GM23338 (cell line): ENCODE measurements around the gene APH1B. TPM values are rescaled to one million over a fixed set of nuclear protein-coding genes. Genes with fewer than 3 reads are reported as not detected.

Source experiments
- ATAC-seq: fragments of 200-7000 bp; cut with Tn5 transposase; 3 replicates; pipeline ENCODE4 v1.9.1; 2020
- DNase-seq: peaks from one replicate; pipeline ENCODE4 v3.0.0-alpha.2; 2015; ENCODE audit warnings: low spot score
- H2AFZ ChIP-seq: fragments of 200-600 bp; sonication (generic); 2 replicates; pipeline ENCODE4 v1.8.0; 2016; ENCODE audit warnings: antibody characterized with exemption, mild to moderate bottlenecking, moderate library complexity
- H3F3A ChIP-seq: fragments of 200-600 bp; sonication (generic); replicated peaks from 2 replicates; pipeline ENCODE4 v1.8.0; 2017; ENCODE audit warnings: antibody characterized with exemption, mixed run types, low read depth
- H3K27ac ChIP-seq: fragments of 200-600 bp; sonication (generic); 2 replicates; pipeline ENCODE4 v1.6.1; 2016; ENCODE audit warnings: low read depth
- H3K27me3 ChIP-seq: fragments of 200-600 bp; sonication (generic); 2 replicates; pipeline ENCODE4 v1.8.0; 2016; ENCODE audit warnings: mild to moderate bottlenecking, mixed run types, moderate library complexity; ENCODE audit not compliant: insufficient read depth
- H3K36me3 ChIP-seq: fragments of 200-600 bp; sonication (generic); 2 replicates; pipeline ENCODE4 v1.8.0; 2016; ENCODE audit warnings: mild to moderate bottlenecking; ENCODE audit not compliant: insufficient read depth
- H3K4me1 ChIP-seq: fragments of 200-600 bp; sonication (generic); 2 replicates; pipeline ENCODE4 v1.8.0; 2016; ENCODE audit warnings: mild to moderate bottlenecking, moderate library complexity; ENCODE audit not compliant: insufficient read depth
- H3K4me2 ChIP-seq: fragments of 200-600 bp; sonication (generic); 2 replicates; pipeline ENCODE4 v1.7.1; 2017; ENCODE audit warnings: mixed run types
- H3K4me3 ChIP-seq: fragments of 200-600 bp; sonication (generic); 2 replicates; pipeline ENCODE4 v1.6.1; 2016; ENCODE audit warnings: mixed run types
- H3K79me2 ChIP-seq: fragments of 200-600 bp; sonication (generic); replicated peaks from 2 replicates; pipeline ENCODE4 v1.8.0; 2017; ENCODE audit warnings: mild to moderate bottlenecking; ENCODE audit not compliant: insufficient read depth
- H3K9me2 ChIP-seq: fragments of 200-600 bp; sonication (generic); 2 replicates; pipeline ENCODE4 v1.8.0; 2017; ENCODE audit not compliant: insufficient read depth
- H4K20me1 ChIP-seq: fragments of 200-600 bp; sonication (generic); replicated peaks from 2 replicates; pipeline ENCODE4 v1.8.0; 2017; ENCODE audit warnings: mild to moderate bottlenecking; ENCODE audit not compliant: insufficient read depth
- H3K27ac Mint-ChIP-seq: 2 replicates; pipeline ENCODE4 v1.8.0; 2020; ENCODE audit warnings: inconsistent platforms, mild to moderate bottlenecking, moderate library complexity, mixed read lengths
- H3K27me3 Mint-ChIP-seq: 3 replicates; pipeline ENCODE4 v1.8.0; 2022; ENCODE audit warnings: low read depth, mild to moderate bottlenecking, moderate library complexity, mixed read lengths, inconsistent platforms; ENCODE audit not compliant: insufficient read depth, poor library complexity
- H3K36me3 Mint-ChIP-seq: 3 replicates; pipeline ENCODE4 v1.8.0; 2021; ENCODE audit warnings: low read depth, mild to moderate bottlenecking, inconsistent platforms, moderate library complexity, mixed read lengths
- H3K4me1 Mint-ChIP-seq: 3 replicates; pipeline ENCODE4 v1.8.0; 2020; ENCODE audit warnings: mild to moderate bottlenecking, inconsistent platforms, mixed read lengths
- H3K4me3 Mint-ChIP-seq: 3 replicates; pipeline ENCODE4 v1.8.0; 2021; ENCODE audit warnings: moderate library complexity, mild to moderate bottlenecking, inconsistent platforms, mixed read lengths
- H3K9me3 Mint-ChIP-seq: 3 replicates; pipeline ENCODE4 v1.8.0; 2020; ENCODE audit warnings: moderate library complexity, mild to moderate bottlenecking, inconsistent platforms, mixed read lengths
- CREB1 ChIP-seq: fragments of 250-450 bp; sonication (Bioruptor Pico); IDR thresholded peaks from 2 replicates; pipeline ENCODE4 v1.5.0; 2020; ENCODE audit warnings: low read depth, mild to moderate bottlenecking, moderate library complexity
- EZH2 ChIP-seq: fragments of 200-600 bp; sonication (generic); IDR thresholded peaks from one replicate; pipeline ENCODE4 v1.8.0; 2017; ENCODE audit warnings: antibody characterized with exemption, mild to moderate bottlenecking, low read depth; ENCODE audit not compliant: unreplicated experiment
- EZH2phosphoT487 ChIP-seq: fragments of 200-600 bp; sonication (generic); IDR thresholded peaks from one replicate; pipeline ENCODE4 v1.8.1; 2018; ENCODE audit warnings: antibody characterized with exemption; ENCODE audit not compliant: unreplicated experiment
- JUNB ChIP-seq: IDR thresholded peaks from one replicate; pipeline ENCODE4 v1.6.1; 2016; ENCODE audit warnings: antibody characterized with exemption; ENCODE audit not compliant: unreplicated experiment
- NANOG ChIP-seq: IDR thresholded peaks from 2 replicates; pipeline ENCODE4 v1.6.1; 2016; ENCODE audit warnings: antibody characterized with exemption, borderline replicate concordance
- POLR2AphosphoS5 ChIP-seq: IDR thresholded peaks from 2 replicates; pipeline ENCODE4 v1.6.1; 2016; ENCODE audit warnings: antibody characterized with exemption, low read depth
- STAT1 ChIP-seq: IDR thresholded peaks from one replicate; pipeline ENCODE4 v1.6.1; 2016; ENCODE audit warnings: antibody characterized with exemption; ENCODE audit not compliant: unreplicated experiment
- ZNF462 ChIP-seq: fragments of 250-450 bp; sonication (Bioruptor Pico); IDR thresholded peaks from 2 replicates; pipeline ENCODE4 v1.5.0; 2020; ENCODE audit warnings: mild to moderate bottlenecking, moderate library complexity
- polyA plus RNA-seq: library from polyadenylated mRNA; unstranded; fragments of >200 nt; fragmentation: Nextera tagmentation; extraction: Ambion mirVana; gene quantifications from 2 replicates; pipeline ENCODE4 v1.2.1, GENCODE V29; 2016
- total RNA-seq: library from RNA; depleted of rRNA; stranded (reverse); fragments of >200 nt; shearing (Covaris generic); gene quantifications from 2 replicates; pipeline ENCODE4 v1.2.3, GENCODE V29; 2014
- TF ChIP-seq, protein P1 (sequence below): IDR thresholded peaks from one replicate; pipeline ENCODE4 v1.6.1; 2018; ENCODE audit warnings: antibody characterized with exemption; ENCODE audit not compliant: unreplicated experiment
- TF ChIP-seq, protein P2 (sequence below), 2 experiments: fragments of 200-600 bp in 1 of 2; sonication (generic) in 1 of 2; conservative IDR thresholded peaks; 2 replicates each; pipeline versions ENCODE4 v1.5.1 to v1.6.1; 2016 to 2017; ENCODE audit warnings: antibody characterized with exemption in 2 of 2, low read depth in 2 of 2, mild to moderate bottlenecking in 2 of 2, moderate library complexity in 1 of 2
- TF ChIP-seq, protein P3 (sequence below): IDR thresholded peaks from 2 replicates; pipeline ENCODE4 v1.6.1; 2016; ENCODE audit warnings: antibody characterized with exemption

APH1B gene
- total and polyA plus RNA-seq, 2 experiments from 2014 or later: 14.3 to 24.4 TPM

- TF ChIP-seq, protein P1, sequence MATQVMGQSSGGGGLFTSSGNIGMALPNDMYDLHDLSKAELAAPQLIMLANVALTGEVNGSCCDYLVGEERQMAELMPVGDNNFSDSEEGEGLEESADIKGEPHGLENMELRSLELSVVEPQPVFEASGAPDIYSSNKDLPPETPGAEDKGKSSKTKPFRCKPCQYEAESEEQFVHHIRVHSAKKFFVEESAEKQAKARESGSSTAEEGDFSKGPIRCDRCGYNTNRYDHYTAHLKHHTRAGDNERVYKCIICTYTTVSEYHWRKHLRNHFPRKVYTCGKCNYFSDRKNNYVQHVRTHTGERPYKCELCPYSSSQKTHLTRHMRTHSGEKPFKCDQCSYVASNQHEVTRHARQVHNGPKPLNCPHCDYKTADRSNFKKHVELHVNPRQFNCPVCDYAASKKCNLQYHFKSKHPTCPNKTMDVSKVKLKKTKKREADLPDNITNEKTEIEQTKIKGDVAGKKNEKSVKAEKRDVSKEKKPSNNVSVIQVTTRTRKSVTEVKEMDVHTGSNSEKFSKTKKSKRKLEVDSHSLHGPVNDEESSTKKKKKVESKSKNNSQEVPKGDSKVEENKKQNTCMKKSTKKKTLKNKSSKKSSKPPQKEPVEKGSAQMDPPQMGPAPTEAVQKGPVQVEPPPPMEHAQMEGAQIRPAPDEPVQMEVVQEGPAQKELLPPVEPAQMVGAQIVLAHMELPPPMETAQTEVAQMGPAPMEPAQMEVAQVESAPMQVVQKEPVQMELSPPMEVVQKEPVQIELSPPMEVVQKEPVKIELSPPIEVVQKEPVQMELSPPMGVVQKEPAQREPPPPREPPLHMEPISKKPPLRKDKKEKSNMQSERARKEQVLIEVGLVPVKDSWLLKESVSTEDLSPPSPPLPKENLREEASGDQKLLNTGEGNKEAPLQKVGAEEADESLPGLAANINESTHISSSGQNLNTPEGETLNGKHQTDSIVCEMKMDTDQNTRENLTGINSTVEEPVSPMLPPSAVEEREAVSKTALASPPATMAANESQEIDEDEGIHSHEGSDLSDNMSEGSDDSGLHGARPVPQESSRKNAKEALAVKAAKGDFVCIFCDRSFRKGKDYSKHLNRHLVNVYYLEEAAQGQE: no peak
- no peak for TF ChIP-seq EZH2
- TF ChIP-seq POLR2AphosphoS5: no peak
- no peak for TF ChIP-seq JUNB
- TF ChIP-seq EZH2phosphoT487: no peak
- TF ChIP-seq CREB1 (CRISPR knock-in tag): no peak
- TF ChIP-seq, protein P2, sequence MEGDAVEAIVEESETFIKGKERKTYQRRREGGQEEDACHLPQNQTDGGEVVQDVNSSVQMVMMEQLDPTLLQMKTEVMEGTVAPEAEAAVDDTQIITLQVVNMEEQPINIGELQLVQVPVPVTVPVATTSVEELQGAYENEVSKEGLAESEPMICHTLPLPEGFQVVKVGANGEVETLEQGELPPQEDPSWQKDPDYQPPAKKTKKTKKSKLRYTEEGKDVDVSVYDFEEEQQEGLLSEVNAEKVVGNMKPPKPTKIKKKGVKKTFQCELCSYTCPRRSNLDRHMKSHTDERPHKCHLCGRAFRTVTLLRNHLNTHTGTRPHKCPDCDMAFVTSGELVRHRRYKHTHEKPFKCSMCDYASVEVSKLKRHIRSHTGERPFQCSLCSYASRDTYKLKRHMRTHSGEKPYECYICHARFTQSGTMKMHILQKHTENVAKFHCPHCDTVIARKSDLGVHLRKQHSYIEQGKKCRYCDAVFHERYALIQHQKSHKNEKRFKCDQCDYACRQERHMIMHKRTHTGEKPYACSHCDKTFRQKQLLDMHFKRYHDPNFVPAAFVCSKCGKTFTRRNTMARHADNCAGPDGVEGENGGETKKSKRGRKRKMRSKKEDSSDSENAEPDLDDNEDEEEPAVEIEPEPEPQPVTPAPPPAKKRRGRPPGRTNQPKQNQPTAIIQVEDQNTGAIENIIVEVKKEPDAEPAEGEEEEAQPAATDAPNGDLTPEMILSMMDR (conservative IDR thresholded peaks at IDR 0.05; ENCODE audit: low read depth in 2 of 2): no peak
These were observed 33.0 kb upstream of the APH1B start (continued) for GRCh38 chr15:63244399-63244798.

- H3K4me3 Mint-ChIP-seq: no peak overlapping the region
- TF ChIP-seq CREB1 (CRISPR knock-in tag) (no peak), EZH2phosphoT487 (no peak), NANOG (no peak), JUNB (no peak), ZNF462 (no peak), STAT1 (no peak)
- TF ChIP-seq, protein P3, sequence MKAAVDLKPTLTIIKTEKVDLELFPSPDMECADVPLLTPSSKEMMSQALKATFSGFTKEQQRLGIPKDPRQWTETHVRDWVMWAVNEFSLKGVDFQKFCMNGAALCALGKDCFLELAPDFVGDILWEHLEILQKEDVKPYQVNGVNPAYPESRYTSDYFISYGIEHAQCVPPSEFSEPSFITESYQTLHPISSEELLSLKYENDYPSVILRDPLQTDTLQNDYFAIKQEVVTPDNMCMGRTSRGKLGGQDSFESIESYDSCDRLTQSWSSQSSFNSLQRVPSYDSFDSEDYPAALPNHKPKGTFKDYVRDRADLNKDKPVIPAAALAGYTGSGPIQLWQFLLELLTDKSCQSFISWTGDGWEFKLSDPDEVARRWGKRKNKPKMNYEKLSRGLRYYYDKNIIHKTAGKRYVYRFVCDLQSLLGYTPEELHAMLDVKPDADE: no peak
These were observed 32.3 kb upstream of the APH1B start for GRCh38 chr15:63244976-63245645.

More at GRCh38 chr15:63244976-63245645, 32.3 kb upstream of the APH1B start:
- H3F3A ChIP-seq: no peaks in the 10 kb centered on the region
- Mint-ChIP-seq H3K4me1 (no peaks in the 10 kb centered on the region), H3K9me3 (peaks cover 21% of the 10 kb centered on the region), H3K27me3 (peaks cover 4% of the 10 kb centered on the region), H3K36me3 (peaks cover 41% of the 10 kb centered on the region), H3K27ac (no peak overlapping the region)
- no peak overlapping the region for H3K4me3 ChIP-seq
- no peaks in the 10 kb centered on the region; the same call in 1 of the 2 replicates for H3K36me3 ChIP-seq
- H3K27me3 ChIP-seq: no peaks in the 10 kb centered on the region
- DNase-seq: no peak
- H3K4me1 ChIP-seq: no peaks in the 10 kb centered on the region
- no peak overlapping the region for H3K27ac ChIP-seq
- H3K4me2 ChIP-seq: no peak overlapping the region
- H3K9me2 ChIP-seq: no peaks in the 10 kb centered on the region
- H3K79me2 ChIP-seq: peaks cover 12% of the 10 kb centered on the region
- H2AFZ ChIP-seq: no peak overlapping the region
- no peaks in the 10 kb centered on the region for H4K20me1 ChIP-seq
- no peak for ATAC-seq
